Measurements from ENCODE around the gene ADK.
"Not testable (repeated sequence)": the region's sequence is repeated elsewhere in the genome, so short reads cannot be mapped to it uniquely, and the experiment has no call there.

Gene ADK

DNA sequence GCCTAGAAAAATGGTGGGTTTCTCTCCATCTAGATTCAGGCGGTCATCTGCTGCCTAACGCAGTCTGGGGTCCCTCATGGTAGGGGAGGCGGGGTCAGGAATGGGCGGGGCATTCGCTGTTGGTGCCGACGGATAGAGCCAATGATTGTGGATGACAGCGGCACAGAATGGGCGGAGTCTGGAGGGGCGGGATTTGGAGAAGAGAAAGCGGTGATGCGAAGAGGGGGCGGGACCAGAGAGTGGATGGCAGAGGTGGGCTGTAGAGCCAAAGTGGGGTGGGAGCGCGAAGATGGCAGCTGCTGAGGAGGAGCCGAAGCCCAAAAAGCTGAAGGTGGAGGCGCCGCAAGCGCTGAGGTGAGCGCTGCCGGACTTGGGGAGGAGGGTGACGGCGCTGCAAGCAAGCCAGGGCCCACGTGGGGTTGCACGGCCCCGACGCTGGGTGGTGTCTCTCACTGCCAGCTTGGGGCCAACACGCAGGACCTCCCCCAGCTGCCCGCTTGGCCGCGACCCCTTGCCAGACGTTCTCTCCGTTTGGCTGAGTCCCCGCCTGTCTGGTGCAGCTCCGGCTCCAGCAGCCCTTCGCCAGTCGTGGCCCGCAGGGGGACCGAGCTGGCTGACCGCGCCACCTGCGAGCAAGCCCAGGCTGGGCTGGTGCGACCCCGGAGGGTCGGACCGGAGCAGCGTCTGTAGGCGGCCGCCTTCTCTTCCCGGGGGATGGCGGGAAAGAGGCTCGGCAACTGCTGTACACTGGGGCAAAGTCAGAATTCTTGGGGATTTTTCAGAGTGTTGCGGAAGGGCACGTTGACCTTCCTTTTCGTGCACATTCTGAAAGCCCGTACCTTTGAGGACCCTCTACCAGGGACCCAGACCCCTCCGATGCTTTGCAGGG is at the start of gene ADK:
Gene ADK, plus strand, starts transcription at position 232 of the 889 bp plus-strand sequence. Its CDS starts 58 bp downstream, at position 290.
- intact Hi-C loops (cut with DNase I): loop anchor here (2.0 kb wide), 1 partner anchor 26 kb away; no protein-coding TSS in a partner anchor
- peak; percentile 97 to 100 (median 99) for DNase-seq

GRCh38 chr10:74103560-74104258 is 47.3 kb upstream of the ADK start:
- intact Hi-C loops (cut with DNase I): no loop called here
- peak in 3 of 10 donors; percentile 22 to 75 (median 71) for DNase-seq

- intact Hi-C loops (cut with DNase I): no loop called here
- no peak for DNase-seq
Observed at GRCh38 chr10:74104480-74104879, 46.5 kb upstream of the ADK start.

DNA sequence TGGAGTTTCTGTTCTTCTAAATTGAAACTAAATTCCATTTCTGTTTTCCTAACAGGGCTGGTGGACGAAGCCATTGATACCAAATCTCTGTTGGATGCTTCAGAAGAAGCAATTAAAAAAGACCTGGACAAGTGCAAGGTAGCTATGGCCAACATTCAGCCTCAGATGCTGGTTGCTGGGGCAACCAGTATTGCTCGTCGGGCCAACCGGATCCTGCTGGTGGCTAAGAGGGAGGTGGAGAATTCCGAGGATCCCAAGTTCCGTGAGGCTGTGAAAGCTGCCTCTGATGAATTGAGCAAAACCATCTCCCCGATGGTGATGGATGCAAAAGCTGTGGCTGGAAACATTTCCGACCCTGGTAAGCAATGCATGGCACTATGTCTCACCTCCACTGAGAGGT is 46.0 kb upstream of the ADK start:
- intact Hi-C loops (cut with DNase I): no loop called here
- peak in 6 of 10 donors; percentile 36 to 89 (median 44) for DNase-seq

- peak in 2 of 10 donors; percentile 57 to 59 for DNase-seq
- intact Hi-C loops (cut with DNase I): no loop called here
Observed at GRCh38 chr10:74107391-74107790, 43.6 kb upstream of the ADK start.

DNA sequence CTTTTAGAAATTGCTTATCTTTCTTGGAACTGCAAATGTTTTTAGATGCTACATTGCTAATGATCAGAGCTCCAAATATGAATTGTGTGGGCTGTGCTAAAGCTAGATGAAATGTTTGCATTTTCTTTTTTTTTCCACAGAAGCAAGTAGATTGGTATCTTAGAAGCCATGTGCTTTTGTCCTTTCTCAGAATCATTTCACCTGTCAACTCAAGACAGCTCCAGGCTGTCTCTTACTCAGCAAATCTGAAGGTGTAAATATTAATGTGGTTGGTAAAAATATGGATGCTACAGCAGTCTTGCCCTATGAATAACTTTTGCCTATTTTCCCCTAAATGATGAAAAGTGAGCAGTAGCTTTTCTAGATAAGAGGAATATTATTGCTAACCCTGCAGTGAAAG is 41.6 kb upstream of the ADK start:
- no peak for DNase-seq
- intact Hi-C loops (cut with DNase I): no loop called here

- intact Hi-C loops (cut with DNase I): no loop called here
- DNase-seq: no peak
Observed at GRCh38 chr10:74110120-74110519, 40.9 kb upstream of the ADK start.

DNA sequence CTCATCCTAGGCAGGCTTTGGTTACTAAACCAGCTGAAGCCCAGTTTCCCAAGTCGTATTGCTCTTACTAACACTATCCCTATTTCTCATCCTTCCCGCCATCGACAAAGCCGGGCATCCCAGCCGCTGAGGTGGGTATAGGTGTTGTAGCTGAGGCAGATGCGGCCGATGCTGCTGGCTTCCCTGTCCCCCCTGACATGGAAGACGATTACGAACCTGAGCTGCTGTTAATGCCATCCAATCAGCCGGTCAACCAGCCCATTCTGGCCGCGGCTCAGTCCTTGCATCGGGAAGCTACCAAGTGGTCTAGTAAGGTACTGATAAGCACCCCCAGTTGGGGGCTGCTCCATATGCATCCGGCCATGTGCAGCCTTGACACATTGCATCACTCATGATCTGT is 39.2 kb upstream of the ADK start:
- intact Hi-C loops (cut with DNase I): no loop called here
- peak in 1 of 10 donors; percentile 51 for DNase-seq

- no peak for DNase-seq
- intact Hi-C loops (cut with DNase I): no loop called here
Observed at GRCh38 chr10:74113546-74113945, 37.5 kb upstream of the ADK start.

GRCh38 chr10:74114041-74114448 is 37.0 kb upstream of the ADK start:
- intact Hi-C loops (cut with DNase I): no loop called here
- peak in 8 of 10 donors; percentile 34 to 89 (median 56) for DNase-seq

GRCh38 chr10:74117738-74118137 is 33.3 kb upstream of the ADK start:
- intact Hi-C loops (cut with DNase I): no loop called here
- DNase-seq: peak in 1 of 10 donors; percentile 56

DNA sequence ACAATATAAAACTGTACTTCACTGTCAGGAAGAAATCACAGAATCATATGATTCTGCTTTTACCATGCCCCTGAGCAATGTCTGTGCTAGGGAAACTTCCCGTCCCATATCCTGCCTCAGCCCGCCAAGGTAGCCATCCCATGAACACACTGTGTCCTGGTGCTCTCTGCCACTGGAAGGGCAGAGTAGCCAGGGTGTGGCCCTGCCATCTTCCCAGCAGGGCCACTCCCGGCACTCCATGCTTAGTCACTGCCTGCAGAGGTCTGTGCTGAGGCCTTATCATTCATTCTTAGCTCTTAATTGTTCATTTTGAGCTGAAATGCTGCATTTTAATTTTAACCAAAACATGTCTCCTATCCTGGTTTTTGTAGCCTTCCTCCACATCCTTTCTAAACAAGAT is 32.2 kb upstream of the ADK start:
- intact Hi-C loops (cut with DNase I): no loop called here
- no peak for DNase-seq

DNA sequence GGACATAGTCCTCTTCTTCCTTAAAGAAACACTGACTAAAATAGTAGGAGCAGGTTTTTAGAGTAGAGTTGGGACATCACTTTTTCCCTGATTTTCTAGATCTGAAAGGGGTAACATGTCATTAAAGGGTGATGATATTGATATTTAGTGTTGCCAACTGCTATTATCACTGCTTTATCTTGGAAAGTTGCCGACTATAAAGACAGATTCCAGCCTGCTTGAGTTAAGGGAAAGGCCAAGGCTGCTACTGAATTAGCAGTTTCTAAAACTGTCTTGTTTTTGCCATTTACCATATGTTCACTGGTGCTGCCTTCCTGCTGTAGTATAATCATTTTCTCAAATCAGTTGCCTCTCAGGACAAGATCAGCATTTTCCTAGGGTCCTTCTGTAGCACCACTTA is 30.1 kb upstream of the ADK start:
- intact Hi-C loops (cut with DNase I): no loop called here
- no peak for DNase-seq

- DNase-seq: no peak
- intact Hi-C loops (cut with DNase I): no loop called here
Observed at GRCh38 chr10:74121368-74121767, 29.7 kb upstream of the ADK start.

DNA sequence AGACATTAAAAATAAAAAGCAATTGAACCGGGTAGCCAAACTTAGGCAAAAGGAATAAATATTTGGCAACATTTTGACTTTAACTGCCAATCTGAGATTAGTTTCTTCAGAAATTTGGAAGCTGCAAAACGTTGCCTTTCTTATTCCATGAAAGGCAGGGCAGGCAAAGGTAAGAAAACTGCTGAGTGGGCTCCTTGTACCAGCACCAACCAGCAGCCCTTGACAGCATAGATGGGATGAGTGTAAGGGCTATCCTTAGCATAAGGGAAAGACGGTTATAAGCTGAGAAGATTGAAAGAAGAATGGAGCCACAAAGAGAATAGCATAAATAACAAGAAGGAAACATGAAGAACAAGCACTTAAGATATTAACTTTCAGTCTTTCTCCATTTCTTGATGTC is 29.0 kb upstream of the ADK start:
- intact Hi-C loops (cut with DNase I): no loop called here
- no peak for DNase-seq

DNA sequence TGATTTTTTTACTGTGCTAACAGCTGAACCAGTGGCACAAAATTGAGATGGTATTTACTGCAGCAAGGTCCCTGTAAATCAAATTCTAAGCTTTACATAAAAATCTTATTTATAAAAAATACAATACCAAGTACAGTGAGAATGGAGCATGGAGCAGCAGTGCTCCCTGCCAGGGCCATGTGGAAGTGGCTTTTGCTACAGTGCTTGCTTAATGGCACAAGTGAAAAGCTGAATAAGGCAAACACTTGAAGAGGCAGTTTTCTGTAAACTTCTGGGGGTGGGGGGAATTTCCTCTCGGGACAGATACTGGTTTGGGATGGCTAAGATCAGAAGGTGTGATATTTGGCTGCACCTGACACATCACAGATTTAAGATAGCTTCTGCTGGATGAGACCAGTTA is 27.9 kb upstream of the ADK start:
- DNase-seq: no peak
- intact Hi-C loops (cut with DNase I): no loop called here

DNA sequence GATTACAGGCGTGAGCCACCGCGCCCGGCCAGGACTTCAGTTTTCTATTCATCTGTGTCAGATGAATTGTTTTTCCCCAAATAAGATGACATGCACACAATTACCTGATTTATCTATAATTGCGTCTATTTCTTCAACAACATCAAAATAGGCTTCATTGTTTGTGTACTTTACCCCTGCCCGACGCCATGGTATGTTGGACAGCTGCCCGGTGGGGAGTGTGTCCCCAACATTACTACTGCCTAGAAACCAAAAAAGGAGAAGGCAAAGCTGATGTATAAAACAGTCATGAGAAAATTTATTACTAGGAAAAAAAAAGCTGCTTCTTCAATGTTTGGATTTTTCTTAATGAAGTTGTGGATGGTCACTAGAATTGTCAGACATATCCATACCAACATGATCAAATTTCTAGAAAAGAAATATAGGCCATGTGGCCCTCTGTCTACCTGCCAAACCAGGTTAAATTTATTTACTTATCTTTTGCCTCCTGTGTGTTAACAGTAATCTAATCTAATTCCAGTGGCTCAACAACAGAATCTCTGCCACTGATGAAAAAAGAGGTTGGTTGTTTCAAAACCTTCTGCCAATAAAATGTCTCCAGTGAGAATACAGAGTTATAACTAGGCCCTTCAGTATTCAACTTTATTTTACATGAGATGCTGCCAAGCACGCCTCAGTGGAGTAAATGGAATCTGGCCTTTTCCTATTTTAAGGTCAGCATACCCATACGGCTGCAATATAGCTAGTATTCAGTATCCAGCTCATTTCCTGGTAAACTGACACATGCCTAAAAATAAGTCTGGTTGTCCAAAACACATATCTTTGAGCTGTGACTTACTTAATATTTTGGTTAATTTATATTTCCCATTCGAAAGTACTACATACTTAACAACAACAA is 16.8 kb upstream of the ADK start:
- no peak for DNase-seq
- intact Hi-C loops (cut with DNase I): no loop called here

DNA sequence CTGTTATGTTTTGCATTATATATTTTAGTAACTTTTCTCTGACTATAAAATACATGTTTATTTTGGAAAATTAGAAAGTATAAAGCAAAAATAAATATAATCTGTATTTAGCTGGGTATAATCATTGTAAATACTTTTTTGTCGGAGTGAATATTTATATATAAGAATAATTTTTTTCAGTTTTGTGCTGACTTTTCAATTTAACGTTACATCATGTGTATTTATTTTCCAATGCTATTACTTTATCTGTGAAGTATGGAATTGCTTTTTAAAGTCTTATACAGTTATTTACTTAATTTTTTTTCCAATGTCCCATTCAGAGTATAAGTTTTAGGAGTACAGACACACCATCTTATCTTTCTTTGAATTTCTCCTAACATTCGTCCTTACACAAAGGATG is 15.6 kb upstream of the ADK start:
- intact Hi-C loops (cut with DNase I): no loop called here
- DNase-seq: no peak

DNA sequence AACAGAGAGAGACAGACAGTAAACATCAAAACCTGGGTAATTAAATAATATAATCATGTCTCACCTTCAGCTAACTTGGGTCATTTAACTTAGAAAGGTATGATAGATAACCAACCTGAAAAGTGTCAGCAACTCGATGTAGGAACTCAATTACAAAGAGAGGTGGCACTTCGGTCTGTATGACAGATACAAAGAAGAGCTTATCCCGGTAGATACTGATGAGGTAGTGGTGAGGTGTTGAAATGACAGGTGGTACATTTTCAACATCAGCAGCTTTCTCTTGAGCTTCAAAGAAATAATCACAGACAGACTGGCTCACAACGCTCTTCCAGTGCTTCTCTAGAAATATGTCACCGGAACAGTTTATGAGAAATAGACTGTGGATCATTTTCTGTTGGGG is 13.0 kb upstream of the ADK start:
- no peak for DNase-seq
- intact Hi-C loops (cut with DNase I): no loop called here

DNA sequence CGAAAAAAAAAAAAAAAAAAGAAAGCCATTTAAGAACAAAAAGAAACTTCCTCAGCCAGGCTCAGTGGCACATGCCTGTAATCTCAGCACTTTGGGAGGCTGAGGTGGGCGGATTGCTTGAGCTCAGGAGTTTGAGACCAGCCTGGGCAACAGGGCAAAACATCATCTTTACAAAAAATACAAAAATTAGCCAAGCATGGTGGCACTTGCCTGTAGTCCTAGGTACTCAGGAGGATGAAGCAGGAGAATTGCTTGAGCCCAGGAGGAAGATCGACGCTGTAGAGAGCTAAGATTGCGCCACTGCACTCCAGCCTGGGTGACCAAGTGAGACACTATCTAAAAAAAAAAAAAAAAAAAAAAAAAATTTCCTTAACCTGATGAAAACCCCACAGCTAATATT is 12.4 kb upstream of the ADK start:
- intact Hi-C loops (cut with DNase I); DNase-seq: not testable (repeated sequence)

- DNase-seq: peak in 1 of 10 donors; percentile 71
- intact Hi-C loops (cut with DNase I): no loop called here
Observed at GRCh38 chr10:74139981-74140380, 11.0 kb upstream of the ADK start.

All from posterior cingulate gyrus (tissue), 11 donors.